ENCODE measurements around the gene SCAANT1.

Gene SCAANT1

GRCh38 chr3:63934041-63934866 is 22.1 kb upstream of the SCAANT1 start:
- DNase-seq (ENCODE audit: low spot score) = peak; percentile 3

DNA sequence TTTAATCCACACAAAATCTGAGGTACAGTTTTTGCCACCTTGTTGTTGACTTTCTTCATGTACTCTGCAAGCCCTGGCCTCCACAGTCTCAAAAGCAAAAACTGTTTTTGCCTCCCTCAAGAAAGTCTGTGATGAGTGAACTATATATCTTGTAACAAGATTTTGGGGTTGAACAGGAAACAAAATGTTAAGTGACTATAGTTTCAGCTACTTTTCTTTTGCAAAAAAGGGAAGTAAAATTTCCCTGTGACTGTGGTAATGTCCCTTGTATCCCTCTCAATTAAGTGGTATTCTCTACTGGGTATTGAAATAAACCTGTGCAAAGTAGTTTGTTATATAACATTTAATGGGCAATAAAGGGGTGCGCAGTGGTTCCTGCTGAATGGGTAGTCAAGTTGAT is 21.3 kb upstream of the SCAANT1 start:
- no peak for DNase-seq (ENCODE audit: low spot score)

DNA sequence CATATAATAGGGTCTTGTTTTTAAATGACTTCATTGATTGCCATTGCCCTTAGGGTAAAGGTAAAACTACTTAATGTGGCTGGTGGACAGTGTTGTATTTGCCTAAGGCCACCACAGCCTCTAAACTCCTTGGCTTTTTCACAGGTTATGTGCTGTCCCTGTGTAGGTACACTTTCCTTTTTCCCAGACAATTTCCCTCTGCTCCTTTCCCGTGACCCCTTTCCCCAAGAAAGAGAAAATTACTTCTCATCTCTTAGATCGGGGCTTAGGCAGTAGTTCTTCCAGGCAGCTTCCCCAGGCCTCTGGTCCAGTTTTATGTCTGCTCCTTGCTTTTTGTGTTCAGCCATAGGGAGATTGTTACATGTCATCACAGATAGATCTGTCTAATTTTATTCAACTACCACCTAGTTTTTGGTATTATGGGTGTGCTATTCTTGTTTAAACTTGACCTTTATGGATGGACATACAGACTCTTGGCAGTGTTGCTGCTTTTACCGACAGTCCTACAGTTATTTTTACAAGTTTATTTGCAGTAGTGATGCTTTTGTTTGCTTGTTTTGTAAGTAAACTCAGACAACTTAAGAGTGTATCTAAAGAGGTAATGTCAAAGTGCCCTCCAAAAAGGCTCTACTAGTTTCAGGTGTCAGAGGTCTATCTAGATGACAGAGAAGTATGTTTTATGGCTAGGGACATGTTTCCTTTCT is 20.5 kb upstream of the SCAANT1 start:
- no peak for DNase-seq (ENCODE audit: low spot score)

DNA sequence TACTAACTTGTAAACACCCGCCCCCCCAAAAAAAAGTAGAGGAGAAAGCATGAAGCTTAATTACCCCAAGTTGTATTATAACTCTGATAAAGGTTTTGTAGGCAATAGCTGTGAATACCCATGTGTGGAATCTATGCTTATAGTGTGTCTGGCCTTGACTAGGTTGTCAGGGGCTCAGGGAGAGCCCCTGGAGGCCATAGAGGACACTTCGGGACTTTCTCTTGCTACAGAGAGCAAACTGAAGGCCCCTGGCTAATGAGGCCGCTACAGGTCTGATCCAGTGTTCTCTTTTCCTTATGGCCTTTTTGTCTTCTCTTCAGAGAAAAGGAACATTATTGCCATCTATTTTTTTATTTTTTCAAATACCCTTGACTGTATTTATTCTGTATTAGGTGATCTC is 19.1 kb upstream of the SCAANT1 start:
- no peak for DNase-seq (ENCODE audit: low spot score)

DNA sequence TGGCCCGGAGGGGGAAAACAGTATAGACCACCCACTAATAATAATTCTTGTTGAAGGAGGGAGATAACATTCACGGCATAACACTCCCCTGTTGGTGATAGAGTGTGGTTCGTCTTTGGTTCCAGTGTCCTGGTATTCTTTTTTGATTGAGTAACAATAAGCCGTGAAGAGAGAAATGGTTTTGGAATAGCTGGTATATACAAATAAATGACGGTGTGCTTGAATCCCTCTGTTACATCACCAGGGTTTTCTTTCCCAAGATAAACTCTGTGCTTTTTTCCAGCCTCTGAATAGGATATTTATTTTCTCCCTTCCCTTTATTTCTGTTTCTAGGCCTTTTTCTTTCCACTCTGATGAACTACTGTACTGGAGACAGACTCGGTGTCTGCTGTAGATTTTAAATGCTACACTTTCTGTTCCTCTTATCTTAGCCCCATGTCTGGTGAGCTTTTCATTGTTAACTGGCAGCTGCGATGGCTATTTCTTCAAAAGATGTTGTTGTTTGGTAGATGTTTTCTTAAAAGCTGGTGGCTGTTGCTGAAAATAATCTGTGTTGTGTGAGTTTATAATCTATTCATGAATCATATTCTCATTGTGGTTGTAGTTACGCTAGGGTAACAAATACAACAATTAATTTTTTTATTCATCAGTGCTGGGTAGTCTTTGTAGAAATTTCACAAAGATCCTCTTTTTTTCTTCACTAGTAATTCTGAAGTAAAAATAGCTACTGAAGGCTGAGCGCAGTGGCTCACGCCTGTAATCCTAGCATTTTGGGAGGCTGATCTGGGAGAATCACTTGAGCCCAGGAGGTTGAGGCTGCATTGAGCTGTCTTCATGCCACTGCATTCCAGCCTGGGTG is 15.5 kb upstream of the SCAANT1 start:
- DNase-seq (ENCODE audit: low spot score) = no peak

DNA sequence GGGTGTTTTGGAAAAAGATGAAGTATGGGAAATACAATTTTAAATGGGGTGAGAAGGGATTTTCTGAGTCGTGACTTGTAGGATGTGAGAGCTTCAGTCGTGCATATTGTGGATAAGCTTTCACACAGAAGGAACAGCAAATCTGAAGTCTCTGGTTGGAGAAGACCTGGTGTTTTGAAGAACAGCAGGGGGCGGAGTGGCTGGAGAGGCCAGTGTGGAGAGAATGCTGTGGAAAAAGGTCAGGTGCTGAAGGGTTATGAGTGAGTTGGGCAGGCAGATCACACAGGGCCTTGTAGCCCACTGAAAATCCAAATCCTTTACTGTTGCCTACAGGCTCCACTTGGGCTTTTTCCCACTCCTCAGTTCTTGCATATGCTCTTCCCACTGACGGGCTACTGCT is 14.1 kb upstream of the SCAANT1 start:
- DNase-seq (ENCODE audit: low spot score) = no peak

DNA sequence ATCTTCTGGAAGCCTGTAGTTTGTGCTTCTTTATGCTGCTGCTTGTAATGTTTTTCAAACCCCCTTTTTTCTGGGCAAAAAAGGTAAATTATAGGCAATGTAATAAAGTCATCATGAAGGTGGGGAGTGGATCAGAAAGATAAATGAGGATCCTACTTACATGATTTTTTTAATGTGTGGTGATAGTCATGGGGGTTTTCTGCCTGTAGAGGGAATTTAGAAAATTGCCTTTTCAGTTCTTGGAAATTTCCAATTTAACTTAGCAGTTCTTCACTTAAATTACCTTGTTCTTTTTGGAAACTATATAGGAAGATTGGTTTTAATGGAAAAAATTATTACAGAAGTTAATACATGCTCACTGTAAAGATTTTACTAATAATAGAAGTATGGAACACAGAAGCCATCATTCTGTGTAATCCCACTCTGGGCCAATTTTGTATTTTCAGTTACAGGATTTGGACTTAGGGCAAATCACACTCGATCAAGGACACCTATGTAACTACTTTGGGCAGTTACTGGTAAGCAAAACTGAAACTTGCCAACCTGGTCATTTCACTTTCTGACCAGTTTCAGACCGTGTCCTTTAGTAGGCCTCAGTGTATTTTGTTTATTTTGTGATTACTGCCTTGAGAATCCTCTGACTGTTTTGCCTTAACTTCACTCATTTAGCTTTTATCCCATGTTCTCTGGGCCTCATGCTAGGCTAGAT is 10.5 kb upstream of the SCAANT1 start:
- DNase-seq (ENCODE audit: low spot score) = no peak

DNA sequence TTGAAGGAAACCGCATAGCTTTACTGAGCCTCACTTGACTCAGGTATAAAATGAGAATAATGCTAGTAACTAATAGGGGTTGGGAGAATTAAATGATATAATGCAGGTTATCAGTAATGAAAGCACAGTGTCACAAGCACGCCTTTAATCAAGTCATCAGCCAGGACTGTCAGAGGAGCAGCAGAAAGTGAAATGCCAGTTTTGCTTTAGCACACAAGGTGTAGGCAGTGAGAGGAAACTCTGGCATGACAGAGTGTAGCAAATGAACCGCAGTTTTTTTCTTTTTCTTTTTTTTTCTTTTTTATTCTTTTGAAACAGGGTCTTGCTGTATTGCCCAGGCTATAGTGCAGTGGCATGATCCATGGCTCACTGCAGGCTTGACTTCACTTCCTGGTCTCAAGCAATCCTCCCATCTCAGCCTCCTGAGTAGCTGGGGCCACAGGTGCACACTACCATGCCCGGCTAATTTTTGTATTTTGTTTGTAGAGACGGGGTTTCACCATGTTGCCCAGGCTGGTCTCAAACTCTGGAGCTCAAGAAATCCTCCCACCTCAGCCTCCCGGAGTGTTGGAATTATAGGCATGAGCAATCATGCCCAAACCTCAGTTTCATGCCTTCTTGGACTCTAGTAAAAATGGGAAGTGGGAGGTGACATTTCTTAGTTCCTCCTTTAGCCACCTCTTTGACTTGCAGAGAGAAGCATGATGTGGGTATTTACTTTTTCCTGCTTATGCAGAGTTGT is 9.7 kb upstream of the SCAANT1 start:
- no peak for DNase-seq (ENCODE audit: low spot score)

DNA sequence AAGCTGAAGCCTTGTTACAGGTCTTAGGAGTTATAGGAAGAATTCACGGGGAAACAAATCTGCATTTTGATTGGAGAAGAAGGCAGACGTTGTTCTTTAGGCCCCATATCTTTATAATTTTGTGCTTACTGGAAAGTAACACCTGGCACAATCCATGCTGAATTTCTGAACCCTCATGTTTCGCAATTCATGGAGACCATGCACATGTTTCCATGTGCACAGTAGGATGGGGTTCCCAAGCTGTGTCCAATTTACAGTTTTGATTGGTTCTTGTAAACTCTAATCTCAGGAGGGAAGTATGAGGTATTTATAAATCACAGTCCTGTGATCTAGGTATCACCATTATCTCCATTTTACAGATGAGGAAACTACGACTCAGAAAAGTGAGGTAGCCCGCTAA is 7.8 kb upstream of the SCAANT1 start:
- no peak for DNase-seq (ENCODE audit: low spot score)

DNA sequence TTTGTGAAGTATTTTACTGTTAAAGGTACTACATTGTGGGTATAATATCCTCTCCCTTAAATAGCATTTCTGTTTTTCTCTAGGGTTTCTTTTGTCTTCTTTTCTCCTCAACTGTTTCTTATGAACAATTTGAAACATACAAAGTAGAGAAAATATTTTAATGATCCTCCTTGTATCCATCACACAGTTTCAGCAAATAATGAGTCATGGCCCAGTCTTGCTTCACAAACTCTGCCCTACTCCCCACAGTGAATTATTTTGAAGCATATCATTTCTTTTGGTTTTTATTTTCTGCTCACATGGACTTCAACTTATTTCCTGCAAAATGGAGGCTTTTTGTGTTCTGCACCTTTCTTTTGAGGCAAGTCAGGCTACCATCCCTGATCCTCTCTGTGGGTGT is 6.1 kb upstream of the SCAANT1 start:
- no peak for DNase-seq (ENCODE audit: low spot score)

DNA sequence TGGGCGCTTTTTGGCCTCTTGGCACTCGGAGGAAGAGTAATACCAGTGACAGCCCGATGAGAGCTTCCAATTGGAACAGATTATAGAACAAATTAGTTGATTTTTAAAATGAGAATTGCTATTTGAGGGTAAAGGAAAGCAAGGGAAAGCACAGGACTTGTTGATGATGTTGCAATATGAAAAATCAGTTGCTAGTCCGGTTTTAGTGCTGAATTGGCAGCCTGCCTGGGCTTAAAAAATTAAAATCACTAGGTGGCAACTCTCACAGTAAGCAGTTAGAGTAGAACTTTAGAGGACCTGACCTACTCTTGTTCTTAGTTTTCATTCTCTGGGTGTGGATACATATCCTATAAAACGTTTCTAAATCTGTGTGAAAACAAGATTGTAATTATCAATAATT is 2.1 kb upstream of the SCAANT1 start:
- DNase-seq (ENCODE audit: low spot score) = no peak

- DNase-seq (ENCODE audit: low spot score) = no peak
Observed at GRCh38 chr3:63912768-63913588, 795 bp upstream of the SCAANT1 start.

GRCh38 chr3:63911509-63911872 is 692 bp downstream of the SCAANT1 start:
- no peak for DNase-seq (ENCODE audit: low spot score)

- DNase-seq (ENCODE audit: low spot score) = peak; percentile 34
Observed at GRCh38 chr3:63910891-63911290, 1.3 kb downstream of the SCAANT1 start.

DNA sequence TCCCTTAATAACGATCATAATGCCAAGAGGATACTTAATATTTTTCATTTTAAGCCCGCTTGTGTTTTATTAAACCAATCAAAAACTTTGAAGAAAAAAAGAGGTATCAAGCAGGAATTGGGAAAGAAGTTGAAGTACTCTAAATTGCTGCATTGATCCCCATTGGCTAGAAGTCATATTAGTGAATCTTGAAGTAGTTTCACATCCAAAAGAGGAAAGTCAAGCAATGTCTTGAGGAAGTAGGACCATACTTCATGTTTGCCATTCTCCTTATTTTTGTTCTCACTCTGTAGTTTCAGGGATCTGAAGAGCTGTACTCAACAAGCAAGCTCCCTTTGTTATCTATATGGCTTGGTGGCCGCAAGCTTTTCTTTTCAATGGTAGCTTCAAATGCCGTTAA is 2.2 kb downstream of the SCAANT1 start:
- DNase-seq (ENCODE audit: low spot score) = no peak

DNA sequence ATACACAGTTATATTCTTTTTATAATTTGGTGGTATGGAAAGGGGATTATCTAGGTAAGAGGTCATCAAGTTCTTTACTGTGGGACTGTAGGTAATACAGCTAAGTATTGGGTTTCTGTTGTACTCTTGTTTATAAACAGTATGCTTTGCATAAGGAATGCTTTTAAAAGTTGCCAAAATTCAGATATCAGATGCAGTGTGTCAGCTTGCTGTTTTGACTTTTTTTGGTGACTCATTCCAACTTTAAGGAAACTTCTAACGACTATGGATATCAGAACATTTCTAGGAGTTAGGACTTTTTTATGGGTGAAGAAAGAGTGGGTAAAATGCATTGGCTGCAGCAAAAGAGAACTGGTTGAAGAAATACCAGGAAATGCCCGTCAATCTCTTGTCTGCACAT is 2.8 kb downstream of the SCAANT1 start:
- DNase-seq (ENCODE audit: low spot score) = no peak

DNA sequence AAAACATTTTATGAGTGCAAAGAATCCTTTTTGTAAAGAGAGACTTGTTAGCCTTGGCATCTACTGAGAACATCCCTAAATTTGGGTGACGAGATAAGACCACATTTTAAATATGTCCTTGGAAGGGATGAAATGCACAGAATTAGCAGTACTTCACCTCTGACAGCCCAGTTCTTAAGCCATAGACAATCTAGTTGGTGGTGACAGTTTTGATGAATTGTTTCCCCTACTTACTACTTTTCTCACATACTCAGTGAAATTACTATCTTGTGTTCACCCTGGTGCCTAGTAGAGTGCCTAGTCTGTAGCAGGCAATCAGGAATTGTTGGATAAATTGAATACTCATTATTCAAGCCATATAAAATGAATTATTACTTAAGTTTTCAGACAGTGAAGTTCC is 3.4 kb downstream of the SCAANT1 start:
- no peak for DNase-seq (ENCODE audit: low spot score)

GRCh38 chr3:63908081-63908736 is 4.0 kb downstream of the SCAANT1 start:
- DNase-seq (ENCODE audit: low spot score) = no peak

DNA sequence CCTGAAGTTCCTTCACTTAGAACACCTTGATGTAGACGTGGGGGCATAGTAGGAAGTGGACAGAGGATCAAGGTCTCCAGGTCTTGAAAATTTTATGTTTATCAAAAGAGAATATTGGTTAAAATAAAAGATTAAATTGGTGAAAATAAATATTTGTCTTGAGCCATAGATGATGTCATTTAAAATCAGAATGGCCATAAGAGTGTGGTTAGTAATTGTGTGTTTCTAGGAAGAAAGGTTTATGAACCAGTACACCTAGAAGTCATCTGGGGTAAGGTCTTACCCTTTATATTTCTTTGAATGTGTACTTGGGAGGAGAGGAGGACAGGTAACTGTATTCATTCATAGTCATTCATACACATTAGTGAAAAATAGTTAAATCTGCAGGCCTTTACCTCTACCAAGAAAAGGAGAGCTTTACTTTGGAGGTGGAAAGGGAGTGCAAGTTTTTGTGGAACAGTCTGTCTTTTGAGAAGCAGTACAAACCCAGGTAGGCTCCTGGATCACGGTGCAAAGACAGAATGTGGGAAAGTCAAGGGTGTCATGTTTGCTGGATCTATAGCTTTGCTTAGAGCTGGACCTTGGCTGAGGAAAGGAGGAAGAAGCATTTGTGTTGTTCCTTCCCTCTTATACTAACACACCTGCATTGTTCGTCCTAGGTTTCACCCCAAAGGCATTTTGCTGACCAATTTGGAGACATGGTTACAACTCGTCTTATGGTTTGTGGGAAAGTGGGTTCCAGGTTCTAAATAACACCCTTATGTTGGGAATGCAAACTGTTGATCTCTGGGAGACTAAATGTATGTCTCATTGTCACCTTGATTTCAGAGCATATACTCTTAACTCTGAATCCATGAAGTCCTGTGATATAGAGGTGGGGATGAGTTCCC is 6.2 kb downstream of the SCAANT1 start:
- DNase-seq (ENCODE audit: low spot score) = no peak

Data from kidney capillary endothelial cell (primary cell).